NCI-H1930 (cell line): ENCODE measurements around the gene TP73.

Experiments
- DNase-seq, 2 experiments: peaks; one replicate each; lab custom pipeline; 2025; lab: John Stamatoyannopoulos, UW

The TP73 gene

GRCh38 chr1:3634059-3634800 is 18.1 kb upstream of the TP73 start:
- no peak for DNase-seq

GRCh38 chr1:3636080-3636479 is 16.2 kb upstream of the TP73 start:
- no peak for DNase-seq

- no peak for DNase-seq
These were observed 15.8 kb upstream of the TP73 start for GRCh38 chr1:3636531-3636930.

- no peak for DNase-seq
These were observed 14.3 kb upstream of the TP73 start for GRCh38 chr1:3638027-3638426.

GRCh38 chr1:3638676-3639075 is 13.6 kb upstream of the TP73 start:
- no peak for DNase-seq

GRCh38 chr1:3639397-3639911 is 12.9 kb upstream of the TP73 start:
- DNase-seq, result no peak

- DNase-seq, result no peak
These were observed 12.0 kb upstream of the TP73 start for GRCh38 chr1:3640121-3640837.

GRCh38 chr1:3641046-3641760 is 11.1 kb upstream of the TP73 start:
- no peak for DNase-seq

- DNase-seq, result no peak
These were observed 10.5 kb upstream of the TP73 start for GRCh38 chr1:3641816-3642215.

- DNase-seq, result no peak
These were observed 9.2 kb upstream of the TP73 start for GRCh38 chr1:3642919-3643675.

- no peak for DNase-seq
These were observed 8.0 kb upstream of the TP73 start for GRCh38 chr1:3644273-3644672.

GRCh38 chr1:3645247-3645646 is 7.1 kb upstream of the TP73 start:
- no peak for DNase-seq

GRCh38 chr1:3645666-3646355 is 6.5 kb upstream of the TP73 start:
- no peak for DNase-seq

GRCh38 chr1:3646596-3646995 is 5.7 kb upstream of the TP73 start:
- DNase-seq, result no peak

- DNase-seq, result peak; percentile 77 to 89
These were observed 2.7 kb upstream of the TP73 start, which contains the start of gene WRAP73 for GRCh38 chr1:3649342-3650247. TSS of gene WRAP73 (minus strand) at chr1:3650103. CDS start at chr1:3649999, 104 bp downstream.

- DNase-seq, result no peak
These were observed 1.9 kb upstream of the TP73 start for GRCh38 chr1:3650248-3651025.

GRCh38 chr1:3651026-3651929 is 1.0 kb upstream of the TP73 start:
- DNase-seq, result no peak

GRCh38 chr1:3652548-3653285 is 401 bp downstream of the TP73 start:
- no peak for DNase-seq
